Thoracic aorta (tissue), 2 donors: ENCODE data around the gene CENPU. TPM values are rescaled to one million over a fixed set of nuclear protein-coding genes. Genes with fewer than 3 reads are reported as not detected.
"Not testable (repeated sequence)": the region's sequence is repeated elsewhere in the genome, so short reads cannot be mapped to it uniquely, and the experiment has no call there.

Source experiments
- ATAC-seq: fragments of 150-250 bp; one replicate; pipeline ENCODE4 v1.8.0; 2017; ENCODE audit warnings: low read depth; ENCODE audit not compliant: insufficient number of reproducible peaks, low FRiP score
- DNase-seq: peaks from one replicate; pipeline ENCODE4 v3.0.0-alpha.2; 2020; ENCODE audit warnings: low spot score
- H3K27ac ChIP-seq, 2 donors: fragments of 200-600 bp; sonication (generic); 1 replicate in 1 of 2; 2 replicates in 1 of 2; pipeline ENCODE4 v1.5.1; 2016; ENCODE audit warnings: mild to moderate bottlenecking in 2 of 2, moderate library complexity in 2 of 2
- H3K27me3 ChIP-seq: fragments of 200-600 bp; sonication (generic); replicated peaks from 2 replicates; pipeline ENCODE4 v1.6.0; 2016; ENCODE audit warnings: mild to moderate bottlenecking; ENCODE audit not compliant: insufficient read depth
- H3K36me3 ChIP-seq: fragments of 200-600 bp; sonication (generic); one replicate; pipeline ENCODE4 v1.5.1; 2016
- H3K4me1 ChIP-seq, 2 donors: fragments of 200-600 bp; sonication (generic); 1 replicate in 1 of 2; 2 replicates in 1 of 2; pipeline versions ENCODE4 v1.5.1 to v1.6.0; 2016; ENCODE audit warnings: low read depth in 2 of 2, mild to moderate bottlenecking in 1 of 2; ENCODE audit not compliant: control insufficient read depth in 1 of 2
- H3K4me3 ChIP-seq: fragments of 200-600 bp; sonication (generic); 2 replicates; pipeline ENCODE4 v1.5.1; 2016; ENCODE audit warnings: mild to moderate bottlenecking
- H3K9me3 ChIP-seq: fragments of 200-600 bp; sonication (generic); 2 replicates; pipeline ENCODE4 v1.5.1; 2016
- CTCF ChIP-seq: fragments of 200-600 bp; sonication (generic); IDR thresholded peaks from one replicate; pipeline ENCODE4 v1.5.1; 2019; ENCODE audit warnings: antibody characterized with exemption
- total RNA-seq, 2 donors: library from RNA; depleted of rRNA; stranded (reverse); fragments of >200 nt; gene quantifications; one replicate each; pipeline versions ENCODE4 v1.1.0 to v1.2.3, GENCODE V29; 2016

CENPU gene
- total RNA-seq, 2 donors from 2014 or later, result 1.4 to 2.0 TPM

GRCh38 chr4:184745831-184746795 is 12.2 kb upstream of the CENPU start:
- peak; percentile 81 for TF ChIP-seq CTCF
- Histone ChIP-seq H3K4me3 (peak overlapping the region; percentile 52), H3K9me3 (no peaks in the 10 kb centered on the region), H3K36me3 (no peaks in the 10 kb centered on the region), H3K27me3 (no peaks in the 10 kb centered on the region), H3K4me1 (peaks cover 7 to 28% of the 10 kb centered on the region in 2 donors), H3K27ac (peak overlapping the region; percentile 73 to 88)
- peak; percentile 91 for ATAC-seq
- no peak for DNase-seq

- H3K27ac ChIP-seq, result no peak overlapping the region
- H3K4me3 ChIP-seq, result no peak overlapping the region
- no peaks in the 10 kb centered on the region for H3K9me3 ChIP-seq
- H3K36me3 ChIP-seq, result no peaks in the 10 kb centered on the region
- DNase-seq (no peak), ATAC-seq (no peak)
- H3K27me3 ChIP-seq, result no peaks in the 10 kb centered on the region
- peaks cover 7 to 28% of the 10 kb centered on the region in 2 donors for H3K4me1 ChIP-seq
- TF ChIP-seq CTCF, result no peak
These were observed 10.3 kb upstream of the CENPU start for GRCh38 chr4:184744236-184744635.

- no peak overlapping the region for H3K27ac ChIP-seq
- no peaks in the 10 kb centered on the region for H3K27me3 ChIP-seq
- TF ChIP-seq CTCF, result no peak
- H3K4me1 ChIP-seq, result peaks cover 7 to 26% of the 10 kb centered on the region in 2 donors
- DNase-seq (no peak), ATAC-seq (no peak)
- H3K9me3 ChIP-seq, result no peaks in the 10 kb centered on the region
- H3K36me3 ChIP-seq, result no peaks in the 10 kb centered on the region
- no peak overlapping the region for H3K4me3 ChIP-seq
These were observed 9.8 kb upstream of the CENPU start for GRCh38 chr4:184743650-184744049.

- H3K4me3 ChIP-seq, DNase-seq, H3K27me3 ChIP-seq, H3K9me3 ChIP-seq, H3K36me3 ChIP-seq, H3K27ac ChIP-seq, ATAC-seq, H3K4me1 ChIP-seq: not testable (repeated sequence)
These were observed 7.8 kb upstream of the CENPU start for GRCh38 chr4:184741651-184742050.

GRCh38 chr4:184740980-184741391 is 7.1 kb upstream of the CENPU start:
- Histone ChIP-seq H3K4me3 (no peak overlapping the region), H3K9me3 (no peaks in the 10 kb centered on the region), H3K36me3 (no peaks in the 10 kb centered on the region), H3K4me1 (peaks cover 0 to 5% of the 10 kb centered on the region in 2 donors), H3K27me3 (no peaks in the 10 kb centered on the region), H3K27ac (no peak overlapping the region)
- TF ChIP-seq CTCF, result no peak
- ATAC-seq (no peak), DNase-seq (no peak)

- H3K27me3 ChIP-seq, H3K36me3 ChIP-seq, H3K4me1 ChIP-seq, H3K27ac ChIP-seq, ATAC-seq, H3K4me3 ChIP-seq, DNase-seq, H3K9me3 ChIP-seq: not testable (repeated sequence)
These were observed 5.7 kb upstream of the CENPU start for GRCh38 chr4:184739575-184739974.
